DND-41 (cell line): ENCODE measurements around the gene F2R.

Experiments
- CTCF ChIP-seq: IDR thresholded peaks from 2 replicates; pipeline ENCODE4 v1.5.1; 2012; ENCODE audit warnings: borderline replicate concordance, low read length, moderate library complexity, mild to moderate bottlenecking; ENCODE audit not compliant: poor library complexity, severe bottlenecking; ENCODE audit errors: extremely low read depth
- EZH2 ChIP-seq: IDR thresholded peaks from 3 replicates; pipeline ENCODE4 v1.6.1; 2012; ENCODE audit warnings: borderline replicate concordance, low read depth, mild to moderate bottlenecking, moderate library complexity, low read length, inconsistent platforms; ENCODE audit not compliant: severe bottlenecking

- TF ChIP-seq CTCF, result no peak
- no peak for TF ChIP-seq EZH2
These were observed 4.9 kb upstream of the F2R start for GRCh38 chr5:76710991-76711390.
